ENCODE data around the gene AP1S2. TPM values are rescaled to one million over a fixed set of nuclear protein-coding genes. Genes with fewer than 3 reads are reported as not detected.

The AP1S2 gene
- total RNA-seq, 2 experiments from 2014 or later: 22.3 to 24.5 TPM

- ChIA-PET POLR2A (no interaction called here), CTCF (no interaction called here)
- H3K4me1 Mint-ChIP-seq: peaks cover 8% of the 10 kb centered on the region
- H3K9me3 Mint-ChIP-seq (ENCODE audit: low read depth): peaks cover 2% of the 10 kb centered on the region
- no peaks in the 10 kb centered on the region for H3K36me3 Mint-ChIP-seq (ENCODE audit: low read depth)
- H3K4me3 Mint-ChIP-seq: no peak overlapping the region
- no peaks in the 10 kb centered on the region for H3K27me3 Mint-ChIP-seq
- intact Hi-C loops (cut with DNase I, micrococcal nuclease): no loop called here
- DNase-seq: no peak
- ATAC-seq: no peak
- H3K27ac Mint-ChIP-seq: no peak overlapping the region
Observed at GRCh38 chrX:15874672-15875071, 20.1 kb upstream of the AP1S2 start.

GRCh38 chrX:15873566-15873965 lies 19.0 kb upstream of the AP1S2 start:
- ATAC-seq (no peak), DNase-seq (no peak)
- CTCF ChIA-PET: no interaction called here
- H3K27ac Mint-ChIP-seq: no peak overlapping the region
- POLR2A ChIA-PET: interaction anchor here (0.6 kb wide), 1 partner anchor 18 kb away, joined by 7 read pairs; no protein-coding TSS in a partner anchor
- no peak overlapping the region for H3K4me3 Mint-ChIP-seq
- H3K27me3 Mint-ChIP-seq: no peaks in the 10 kb centered on the region
- H3K9me3 Mint-ChIP-seq (ENCODE audit: low read depth): no peaks in the 10 kb centered on the region
- H3K4me1 Mint-ChIP-seq: peaks cover 4% of the 10 kb centered on the region
- intact Hi-C loops (cut with DNase I, micrococcal nuclease): no loop called here
- no peaks in the 10 kb centered on the region for H3K36me3 Mint-ChIP-seq (ENCODE audit: low read depth)

GRCh38 chrX:15870310-15870709 lies 15.7 kb upstream of the AP1S2 start:
- H3K4me1 Mint-ChIP-seq: peaks cover 1% of the 10 kb centered on the region
- ChIA-PET CTCF (no interaction called here), POLR2A (no interaction called here)
- no peaks in the 10 kb centered on the region for H3K9me3 Mint-ChIP-seq (ENCODE audit: low read depth)
- ATAC-seq (no peak), DNase-seq (no peak)
- no peaks in the 10 kb centered on the region for H3K27me3 Mint-ChIP-seq
- intact Hi-C loops (cut with DNase I, micrococcal nuclease): no loop called here
- no peaks in the 10 kb centered on the region for H3K36me3 Mint-ChIP-seq (ENCODE audit: low read depth)
- no peak overlapping the region for H3K4me3 Mint-ChIP-seq
- H3K27ac Mint-ChIP-seq: no peak overlapping the region

- intact Hi-C loops (cut with DNase I, micrococcal nuclease): no loop called here
- H3K27ac Mint-ChIP-seq: no peak overlapping the region
- ChIA-PET POLR2A (no interaction called here), CTCF (no interaction called here)
- H3K4me1 Mint-ChIP-seq: no peaks in the 10 kb centered on the region
- no peak overlapping the region for H3K4me3 Mint-ChIP-seq
- ATAC-seq: no peak
- H3K36me3 Mint-ChIP-seq (ENCODE audit: low read depth): no peaks in the 10 kb centered on the region
- no peak for DNase-seq
- no peaks in the 10 kb centered on the region for H3K27me3 Mint-ChIP-seq
- H3K9me3 Mint-ChIP-seq (ENCODE audit: low read depth): no peaks in the 10 kb centered on the region
Observed at GRCh38 chrX:15869695-15870094, 15.1 kb upstream of the AP1S2 start.

GRCh38 chrX:15866147-15866546 lies 11.5 kb upstream of the AP1S2 start:
- Mint-ChIP-seq H3K36me3 (ENCODE audit: low read depth) (no peaks in the 10 kb centered on the region), H3K27me3 (no peaks in the 10 kb centered on the region), H3K4me3 (no peak overlapping the region), H3K9me3 (ENCODE audit: low read depth) (no peaks in the 10 kb centered on the region), H3K27ac (no peak overlapping the region), H3K4me1 (no peaks in the 10 kb centered on the region)
- intact Hi-C loops (cut with DNase I, micrococcal nuclease): no loop called here
- POLR2A ChIA-PET: no interaction called here
- ATAC-seq: no peak
- CTCF ChIA-PET: no interaction called here
- DNase-seq: no peak

GRCh38 chrX:15864629-15865028 lies 10.0 kb upstream of the AP1S2 start:
- DNase-seq (no peak), ATAC-seq (no peak)
- Mint-ChIP-seq H3K27ac (no peak overlapping the region), H3K36me3 (ENCODE audit: low read depth) (no peaks in the 10 kb centered on the region), H3K4me3 (no peak overlapping the region), H3K4me1 (no peaks in the 10 kb centered on the region), H3K27me3 (no peaks in the 10 kb centered on the region), H3K9me3 (ENCODE audit: low read depth) (no peaks in the 10 kb centered on the region)
- intact Hi-C loops (cut with DNase I, micrococcal nuclease): no loop called here
- CTCF ChIA-PET: no interaction called here
- POLR2A ChIA-PET: no interaction called here

- DNase-seq: no peak
- H3K9me3 Mint-ChIP-seq (ENCODE audit: low read depth): no peaks in the 10 kb centered on the region
- no peak for ATAC-seq
- POLR2A ChIA-PET: no interaction called here
- no peaks in the 10 kb centered on the region for H3K36me3 Mint-ChIP-seq (ENCODE audit: low read depth)
- H3K27ac Mint-ChIP-seq: no peak overlapping the region
- H3K4me3 Mint-ChIP-seq: no peak overlapping the region
- CTCF ChIA-PET: no interaction called here
- intact Hi-C loops (cut with DNase I, micrococcal nuclease): no loop called here
- no peaks in the 10 kb centered on the region for H3K4me1 Mint-ChIP-seq
- no peaks in the 10 kb centered on the region for H3K27me3 Mint-ChIP-seq
Observed at GRCh38 chrX:15864023-15864422, 9.4 kb upstream of the AP1S2 start.

- Mint-ChIP-seq H3K36me3 (ENCODE audit: low read depth) (no peaks in the 10 kb centered on the region), H3K27ac (no peak overlapping the region), H3K27me3 (no peaks in the 10 kb centered on the region), H3K9me3 (ENCODE audit: low read depth) (no peaks in the 10 kb centered on the region), H3K4me3 (no peak overlapping the region), H3K4me1 (peaks cover 4% of the 10 kb centered on the region)
- intact Hi-C loops (cut with DNase I, micrococcal nuclease): no loop called here
- POLR2A ChIA-PET: no interaction called here
- DNase-seq (no peak), ATAC-seq (no peak)
- CTCF ChIA-PET: no interaction called here
Observed at GRCh38 chrX:15860921-15861320, 6.3 kb upstream of the AP1S2 start.

GRCh38 chrX:15858051-15858450 lies 3.4 kb upstream of the AP1S2 start:
- Mint-ChIP-seq H3K27me3 (no peaks in the 10 kb centered on the region), H3K4me1 (peaks cover 8% of the 10 kb centered on the region), H3K36me3 (ENCODE audit: low read depth) (no peaks in the 10 kb centered on the region), H3K9me3 (ENCODE audit: low read depth) (no peaks in the 10 kb centered on the region), H3K4me3 (no peak overlapping the region), H3K27ac (no peak overlapping the region)
- DNase-seq (no peak), ATAC-seq (no peak)
- POLR2A ChIA-PET: no interaction called here
- CTCF ChIA-PET: no interaction called here
- intact Hi-C loops (cut with DNase I, micrococcal nuclease): loop anchor here (5.0 to 10.0 kb wide), 5 partner anchors 117 to 1017 kb away; partner anchors contain the start of genes CA5B (in 1 of the 2), FANCB (in 1 of the 2), MOSPD2 (in 1 of the 2) and RBBP7 (in 1 of the 2)

- intact Hi-C loops (cut with DNase I, micrococcal nuclease): loop anchor here (5.0 to 10.0 kb wide), 5 partner anchors 118 to 1018 kb away; partner anchors contain the start of genes CA5B (in 1 of the 2), FANCB (in 1 of the 2), MOSPD2 (in 1 of the 2) and RBBP7 (in 1 of the 2)
- ChIA-PET POLR2A (interaction anchor here (0.7 kb wide), 1 partner anchor 270 kb away, joined by 3 read pairs; no protein-coding TSS in a partner anchor), CTCF (interaction anchor here (0.7 kb wide), 1 partner anchor 625 kb away, joined by 3 read pairs; no protein-coding TSS in a partner anchor)
- no peak overlapping the region for H3K4me3 Mint-ChIP-seq
- ATAC-seq (no peak), DNase-seq (no peak)
- no peaks in the 10 kb centered on the region for H3K27me3 Mint-ChIP-seq
- H3K4me1 Mint-ChIP-seq: peaks cover 14% of the 10 kb centered on the region
- H3K27ac Mint-ChIP-seq: no peak overlapping the region
- peaks cover under 1% of the 10 kb centered on the region for H3K36me3 Mint-ChIP-seq (ENCODE audit: low read depth)
- no peaks in the 10 kb centered on the region for H3K9me3 Mint-ChIP-seq (ENCODE audit: low read depth)
Observed at GRCh38 chrX:15856636-15857035, 2.0 kb upstream of the AP1S2 start.

GRCh38 chrX:15856222-15856587 lies 1.6 kb upstream of the AP1S2 start:
- Mint-ChIP-seq H3K4me1 (peaks cover 16% of the 10 kb centered on the region), H3K9me3 (ENCODE audit: low read depth) (no peaks in the 10 kb centered on the region), H3K36me3 (ENCODE audit: low read depth) (peaks cover 1% of the 10 kb centered on the region), H3K27me3 (no peaks in the 10 kb centered on the region), H3K27ac (no peak overlapping the region), H3K4me3 (no peak overlapping the region)
- CTCF ChIA-PET: interaction anchor here (0.7 kb wide), 1 partner anchor 626 kb away, joined by 3 read pairs; no protein-coding TSS in a partner anchor
- ATAC-seq (no peak), DNase-seq (no peak)
- POLR2A ChIA-PET: interaction anchor here (0.7 kb wide), 1 partner anchor 18 kb away, joined by 7 read pairs; no protein-coding TSS in a partner anchor
- intact Hi-C loops (cut with DNase I, micrococcal nuclease): loop anchor here (5.0 to 10.0 kb wide), 5 partner anchors 119 to 1019 kb away; partner anchors contain the start of genes CA5B (in 1 of the 2), FANCB (in 1 of the 2), MOSPD2 (in 1 of the 2) and RBBP7 (in 1 of the 2)

GRCh38 chrX:15855568-15856221 lies 1.1 kb upstream of the AP1S2 start:
- CTCF ChIA-PET: interaction anchor here (0.7 kb wide), 1 partner anchor 26 kb away, joined by 4 read pairs; no protein-coding TSS in a partner anchor
- H3K4me3 Mint-ChIP-seq: peak overlapping the region; percentile 90
- no peaks in the 10 kb centered on the region for H3K9me3 Mint-ChIP-seq (ENCODE audit: low read depth)
- H3K27me3 Mint-ChIP-seq: no peaks in the 10 kb centered on the region
- H3K4me1 Mint-ChIP-seq: peaks cover 19% of the 10 kb centered on the region
- H3K36me3 Mint-ChIP-seq (ENCODE audit: low read depth): peaks cover 4% of the 10 kb centered on the region
- POLR2A ChIA-PET: interaction anchor here (0.5 to 1.5 kb wide), 3 partner anchors 18 to 117 kb away, joined by 3 to 7 read pairs (median 5); partner anchors contain the start of gene CA5B
- DNase-seq: no peak
- peak overlapping the region; percentile 96 for H3K27ac Mint-ChIP-seq
- intact Hi-C loops (cut with DNase I, micrococcal nuclease): loop anchor here (1.0 to 10.0 kb wide), 9 partner anchors 35 to 1019 kb away; partner anchors contain the start of genes CA5B (in 1 of the 2), FANCB (in 1 of the 2), MOSPD2 (in 1 of the 2) and PIGA (in 1 of the 2)
- no peak for ATAC-seq
